HepG2 (cell line): Measurements from ENCODE around the gene CHST6. TPM values are rescaled to one million over a fixed set of nuclear protein-coding genes. Genes with fewer than 3 reads are reported as not detected.

Source experiments
- KLF11 ChIP-seq: IDR thresholded peaks from 2 replicates; pipeline ENCODE4 v1.6.1; 2016; ENCODE audit warnings: missing compliant biosample characterization
- NR2F6 ChIP-seq, 2 experiments: IDR thresholded peaks; 2 replicates each; pipeline ENCODE4 v1.6.1; 2016; ENCODE audit warnings: antibody characterized with exemption in 1 of 2, mild to moderate bottlenecking in 1 of 2
- STAG1 ChIP-seq: sonication (generic); formaldehyde crosslinking; IDR thresholded peaks from 2 replicates; pipeline ENCODE4 v1.4.0; 2020; ENCODE audit warnings: missing genetic modification reagents
- TCF12 ChIP-seq, 2 experiments: fragments of 450-650 bp in 1 of 2; sonication (generic) in 1 of 2; formaldehyde crosslinking in 1 of 2; IDR thresholded peaks; 2 replicates each; pipeline versions ENCODE4 v1.6.1 to v1.8.0; 2017 to 2022; ENCODE audit warnings: antibody characterized with exemption in 1 of 2, mild to moderate bottlenecking in 1 of 2, missing genetic modification reagents in 1 of 2, moderate library complexity in 1 of 2
- THYN1 ChIP-seq: sonication (generic); formaldehyde crosslinking; IDR thresholded peaks from 2 replicates; pipeline ENCODE4 v1.8.1; 2023; ENCODE audit warnings: low read depth, mild to moderate bottlenecking, moderate library complexity, missing genetic modification reagents, borderline replicate concordance
- ZNF234 ChIP-seq: sonication (generic); formaldehyde crosslinking; conservative IDR thresholded peaks from 2 replicates; pipeline ENCODE4 v1.5.1; 2020; ENCODE audit warnings: mild to moderate bottlenecking, missing genetic modification reagents
- ZNF33B ChIP-seq: sonication (generic); formaldehyde crosslinking; IDR thresholded peaks from 2 replicates; pipeline ENCODE4 v1.5.1; 2020; ENCODE audit warnings: mild to moderate bottlenecking, missing genetic modification reagents
- ZNF781 ChIP-seq: sonication (generic); formaldehyde crosslinking; IDR thresholded peaks from 2 replicates; pipeline ENCODE4 v1.5.1; 2020; ENCODE audit warnings: borderline replicate concordance, mild to moderate bottlenecking, missing genetic modification reagents; ENCODE audit errors: not compliant biosample characterization
- polyA plus RNA-seq, 8 experiments: library from polyadenylated mRNA; depleted of rRNA in 3 of 8; stranded (reverse) in 7 of 8; unstranded in 1 of 8; fragments of >200 nt; fragmentation: Illumina TruSeq in 4 of 8; extraction: Trizol in 4 of 8; gene quantifications; 2 replicates each; pipeline versions ENCODE4 v1.2.1 to v1.2.3, GENCODE V29; 2011 to 2016; ENCODE audit warnings: low read depth in 4 of 8, missing spikeins in 1 of 8, mixed read lengths in 1 of 8; ENCODE audit not compliant: insufficient read depth in 1 of 8
- total RNA-seq, 5 experiments: library from RNA; depleted of rRNA; stranded (reverse); fragments of >200 nt; fragmentation: Illumina TruSeq; extraction: Trizol; gene quantifications; 2 replicates each; pipeline ENCODE4 v1.2.3, GENCODE V29; 2016; ENCODE audit warnings: low read depth in 1 of 5
- TF ChIP-seq, protein P1 (sequence below): sonication (generic); formaldehyde crosslinking; conservative IDR thresholded peaks from 2 replicates; pipeline ENCODE4 v1.8.0; 2022; ENCODE audit warnings: mild to moderate bottlenecking, moderate library complexity, missing genetic modification reagents
- TF ChIP-seq, protein P2 (sequence below): IDR thresholded peaks from 2 replicates; pipeline ENCODE4 v1.6.1; 2016; ENCODE audit warnings: low read depth, borderline replicate concordance
- TF ChIP-seq, protein P3 (sequence below): sonication (generic); formaldehyde crosslinking; IDR thresholded peaks from 2 replicates; pipeline ENCODE4 v1.4.0; 2020; ENCODE audit warnings: missing genetic modification reagents, mild to moderate bottlenecking, borderline replicate concordance
- TF ChIP-seq, protein P4 (sequence below): sonication (generic); formaldehyde crosslinking; IDR thresholded peaks from 2 replicates; pipeline ENCODE4 v1.4.0; 2020; ENCODE audit warnings: missing genetic modification reagents
- TF ChIP-seq, protein P5 (sequence below): sonication (generic); formaldehyde crosslinking; IDR thresholded peaks from 2 replicates; pipeline ENCODE4 v1.8.0; 2022; ENCODE audit warnings: missing genetic modification reagents, mild to moderate bottlenecking, moderate library complexity, borderline replicate concordance
- TF ChIP-seq, protein P6 (sequence below): sonication (generic); formaldehyde crosslinking; IDR thresholded peaks from 2 replicates; pipeline ENCODE4 v1.4.0; 2020; ENCODE audit warnings: missing genetic modification reagents, low read depth, mild to moderate bottlenecking, borderline replicate concordance
- TF ChIP-seq, protein P7 (sequence below): IDR thresholded peaks from 2 replicates; pipeline ENCODE4 v1.6.1; 2012; ENCODE audit warnings: low read depth, low read length, improper control_type of control experiment

CHST6 gene
- total and polyA plus RNA-seq, 2 of the 13 experiments (the other 11 are each of a cell fraction or from before 2014, with no cell fraction given): 0.18 to 0.91 TPM

DNA sequence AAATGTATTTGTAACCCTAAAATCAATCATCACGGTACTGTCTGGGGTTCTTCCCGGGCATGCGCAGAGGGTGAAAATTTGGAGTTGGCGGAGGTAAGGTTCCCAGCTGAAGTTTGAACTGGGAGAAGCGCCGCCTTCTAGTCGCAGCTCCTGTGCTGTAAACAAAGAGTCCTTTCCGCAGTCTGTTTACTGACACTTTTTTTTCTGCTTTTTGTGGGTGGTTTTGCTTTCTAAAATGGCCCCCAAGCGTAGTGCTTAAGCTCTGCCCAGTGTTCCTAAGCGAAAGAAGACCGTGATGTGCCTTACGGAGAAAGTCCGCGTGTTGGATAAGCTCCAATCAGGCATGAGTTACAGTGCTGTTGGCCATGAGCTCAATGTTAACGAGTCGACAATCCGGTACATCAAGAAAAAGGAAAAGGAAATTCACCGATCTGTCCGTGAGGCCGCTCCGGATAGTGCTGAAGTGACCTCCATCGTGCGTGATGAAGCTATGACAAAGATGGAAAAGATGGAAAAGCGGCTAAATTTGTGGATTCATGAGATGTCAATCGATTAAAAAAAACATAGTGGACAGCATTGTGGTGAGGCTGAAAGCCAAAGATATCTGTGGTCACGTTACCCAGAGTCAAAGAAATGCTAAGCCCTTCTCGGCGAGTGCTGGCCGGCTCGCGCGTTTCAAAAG is 61.4 kb downstream of the CHST6 start (continued):
- TF ChIP-seq, protein P1, sequence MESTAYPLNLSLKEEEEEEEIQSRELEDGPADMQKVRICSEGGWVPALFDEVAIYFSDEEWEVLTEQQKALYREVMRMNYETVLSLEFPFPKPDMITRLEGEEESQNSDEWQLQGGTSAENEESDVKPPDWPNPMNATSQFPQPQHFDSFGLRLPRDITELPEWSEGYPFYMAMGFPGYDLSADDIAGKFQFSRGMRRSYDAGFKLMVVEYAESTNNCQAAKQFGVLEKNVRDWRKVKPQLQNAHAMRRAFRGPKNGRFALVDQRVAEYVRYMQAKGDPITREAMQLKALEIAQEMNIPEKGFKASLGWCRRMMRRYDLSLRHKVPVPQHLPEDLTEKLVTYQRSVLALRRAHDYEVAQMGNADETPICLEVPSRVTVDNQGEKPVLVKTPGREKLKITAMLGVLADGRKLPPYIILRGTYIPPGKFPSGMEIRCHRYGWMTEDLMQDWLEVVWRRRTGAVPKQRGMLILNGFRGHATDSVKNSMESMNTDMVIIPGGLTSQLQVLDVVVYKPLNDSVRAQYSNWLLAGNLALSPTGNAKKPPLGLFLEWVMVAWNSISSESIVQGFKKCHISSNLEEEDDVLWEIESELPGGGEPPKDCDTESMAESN (CRISPR knock-in tag): no peak
- TF ChIP-seq THYN1 (CRISPR knock-in tag) (no peak), ZNF234 (CRISPR knock-in tag) (no peak), ZNF33B (CRISPR knock-in tag) (no peak), NR2F6 (IDR thresholded peaks at IDR 0.05) (no peak), NR2F6 (CRISPR knock-in tag; IDR thresholded peaks at IDR 0.05) (peak; percentile 44; the same call in 1 of the 2 replicates), TCF12 (IDR thresholded peaks at IDR 0.05) (no peak), TCF12 (CRISPR knock-in tag; IDR thresholded peaks at IDR 0.05) (no peak), ZNF781 (CRISPR knock-in tag) (peak; percentile 57), KLF11 (CRISPR knock-in tag) (no peak), STAG1 (no peak)
- TF ChIP-seq, protein P2, sequence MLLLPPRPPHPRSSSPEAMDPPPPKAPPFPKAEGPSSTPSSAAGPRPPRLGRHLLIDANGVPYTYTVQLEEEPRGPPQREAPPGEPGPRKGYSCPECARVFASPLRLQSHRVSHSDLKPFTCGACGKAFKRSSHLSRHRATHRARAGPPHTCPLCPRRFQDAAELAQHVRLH: no peak; the same call in 1 of the 2 replicates
- TF ChIP-seq, protein P3, sequence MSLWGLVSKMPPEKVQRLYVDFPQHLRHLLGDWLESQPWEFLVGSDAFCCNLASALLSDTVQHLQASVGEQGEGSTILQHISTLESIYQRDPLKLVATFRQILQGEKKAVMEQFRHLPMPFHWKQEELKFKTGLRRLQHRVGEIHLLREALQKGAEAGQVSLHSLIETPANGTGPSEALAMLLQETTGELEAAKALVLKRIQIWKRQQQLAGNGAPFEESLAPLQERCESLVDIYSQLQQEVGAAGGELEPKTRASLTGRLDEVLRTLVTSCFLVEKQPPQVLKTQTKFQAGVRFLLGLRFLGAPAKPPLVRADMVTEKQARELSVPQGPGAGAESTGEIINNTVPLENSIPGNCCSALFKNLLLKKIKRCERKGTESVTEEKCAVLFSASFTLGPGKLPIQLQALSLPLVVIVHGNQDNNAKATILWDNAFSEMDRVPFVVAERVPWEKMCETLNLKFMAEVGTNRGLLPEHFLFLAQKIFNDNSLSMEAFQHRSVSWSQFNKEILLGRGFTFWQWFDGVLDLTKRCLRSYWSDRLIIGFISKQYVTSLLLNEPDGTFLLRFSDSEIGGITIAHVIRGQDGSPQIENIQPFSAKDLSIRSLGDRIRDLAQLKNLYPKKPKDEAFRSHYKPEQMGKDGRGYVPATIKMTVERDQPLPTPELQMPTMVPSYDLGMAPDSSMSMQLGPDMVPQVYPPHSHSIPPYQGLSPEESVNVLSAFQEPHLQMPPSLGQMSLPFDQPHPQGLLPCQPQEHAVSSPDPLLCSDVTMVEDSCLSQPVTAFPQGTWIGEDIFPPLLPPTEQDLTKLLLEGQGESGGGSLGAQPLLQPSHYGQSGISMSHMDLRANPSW (CRISPR knock-in tag): no peak
- TF ChIP-seq, protein P4, sequence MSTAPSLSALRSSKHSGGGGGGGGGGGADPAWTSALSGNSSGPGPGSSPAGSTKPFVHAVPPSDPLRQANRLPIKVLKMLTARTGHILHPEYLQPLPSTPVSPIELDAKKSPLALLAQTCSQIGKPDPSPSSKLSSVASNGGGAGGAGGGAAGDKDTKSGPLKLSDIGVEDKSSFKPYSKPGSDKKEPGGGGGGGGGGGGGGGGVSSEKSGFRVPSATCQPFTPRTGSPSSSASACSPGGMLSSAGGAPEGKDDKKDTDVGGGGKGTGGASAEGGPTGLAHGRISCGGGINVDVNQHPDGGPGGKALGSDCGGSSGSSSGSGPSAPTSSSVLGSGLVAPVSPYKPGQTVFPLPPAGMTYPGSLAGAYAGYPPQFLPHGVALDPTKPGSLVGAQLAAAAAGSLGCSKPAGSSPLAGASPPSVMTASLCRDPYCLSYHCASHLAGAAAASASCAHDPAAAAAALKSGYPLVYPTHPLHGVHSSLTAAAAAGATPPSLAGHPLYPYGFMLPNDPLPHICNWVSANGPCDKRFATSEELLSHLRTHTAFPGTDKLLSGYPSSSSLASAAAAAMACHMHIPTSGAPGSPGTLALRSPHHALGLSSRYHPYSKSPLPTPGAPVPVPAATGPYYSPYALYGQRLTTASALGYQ (CRISPR knock-in tag): no peak
- TF ChIP-seq, protein P5, sequence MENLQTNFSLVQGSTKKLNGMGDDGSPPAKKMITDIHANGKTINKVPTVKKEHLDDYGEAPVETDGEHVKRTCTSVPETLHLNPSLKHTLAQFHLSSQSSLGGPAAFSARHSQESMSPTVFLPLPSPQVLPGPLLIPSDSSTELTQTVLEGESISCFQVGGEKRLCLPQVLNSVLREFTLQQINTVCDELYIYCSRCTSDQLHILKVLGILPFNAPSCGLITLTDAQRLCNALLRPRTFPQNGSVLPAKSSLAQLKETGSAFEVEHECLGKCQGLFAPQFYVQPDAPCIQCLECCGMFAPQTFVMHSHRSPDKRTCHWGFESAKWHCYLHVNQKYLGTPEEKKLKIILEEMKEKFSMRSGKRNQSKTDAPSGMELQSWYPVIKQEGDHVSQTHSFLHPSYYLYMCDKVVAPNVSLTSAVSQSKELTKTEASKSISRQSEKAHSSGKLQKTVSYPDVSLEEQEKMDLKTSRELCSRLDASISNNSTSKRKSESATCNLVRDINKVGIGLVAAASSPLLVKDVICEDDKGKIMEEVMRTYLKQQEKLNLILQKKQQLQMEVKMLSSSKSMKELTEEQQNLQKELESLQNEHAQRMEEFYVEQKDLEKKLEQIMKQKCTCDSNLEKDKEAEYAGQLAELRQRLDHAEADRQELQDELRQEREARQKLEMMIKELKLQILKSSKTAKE (CRISPR knock-in tag): no peak
- TF ChIP-seq, protein P6, sequence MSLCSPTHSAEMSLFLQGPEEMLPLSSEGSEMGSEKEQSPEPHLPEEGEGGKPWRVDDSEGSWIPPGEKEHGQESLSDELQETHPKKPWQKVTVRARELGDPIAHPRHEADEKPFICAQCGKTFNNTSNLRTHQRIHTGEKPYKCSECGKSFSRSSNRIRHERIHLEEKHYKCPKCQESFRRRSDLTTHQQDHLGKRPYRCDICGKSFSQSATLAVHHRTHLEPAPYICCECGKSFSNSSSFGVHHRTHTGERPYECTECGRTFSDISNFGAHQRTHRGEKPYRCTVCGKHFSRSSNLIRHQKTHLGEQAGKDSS (CRISPR knock-in tag): peak; percentile 64; the same call in 1 of the 2 replicates
- TF ChIP-seq, protein P7, sequence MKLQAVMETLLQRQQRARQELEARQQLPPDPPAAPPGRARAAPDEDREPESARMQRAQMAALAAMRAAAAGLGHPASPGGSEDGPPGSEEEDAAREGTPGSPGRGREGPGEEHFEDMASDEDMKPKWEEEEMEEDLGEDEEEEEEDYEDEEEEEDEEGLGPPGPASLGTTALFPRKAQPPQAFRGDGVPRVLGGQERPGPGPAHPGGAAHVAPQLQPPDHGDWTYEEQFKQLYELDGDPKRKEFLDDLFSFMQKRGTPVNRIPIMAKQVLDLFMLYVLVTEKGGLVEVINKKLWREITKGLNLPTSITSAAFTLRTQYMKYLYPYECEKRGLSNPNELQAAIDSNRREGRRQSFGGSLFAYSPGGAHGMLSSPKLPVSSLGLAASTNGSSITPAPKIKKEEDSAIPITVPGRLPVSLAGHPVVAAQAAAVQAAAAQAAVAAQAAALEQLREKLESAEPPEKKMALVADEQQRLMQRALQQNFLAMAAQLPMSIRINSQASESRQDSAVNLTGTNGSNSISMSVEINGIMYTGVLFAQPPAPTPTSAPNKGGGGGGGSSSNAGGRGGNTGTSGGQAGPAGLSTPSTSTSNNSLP: no peak
